DND-41 (cell line): ENCODE results near the gene DCDC1.

Source experiments
- ATAC-seq: fragments of 200-7000 bp; cut with Tn5 transposase; 3 replicates; pipeline ENCODE4 v1.9.1; 2021; ENCODE audit warnings: low read depth; ENCODE audit not compliant: insufficient read depth
- DNase-seq: peaks from one replicate; pipeline ENCODE4 v3.0.0-alpha.2; 2020
- H2AFZ ChIP-seq: 2 replicates; pipeline ENCODE4 v1.6.0; 2012; ENCODE audit warnings: low read depth, low read length
- H3K27ac ChIP-seq: 2 replicates; pipeline ENCODE4 v1.5.1; 2012; ENCODE audit warnings: low read length, inconsistent platforms
- H3K27me3 ChIP-seq: fragments of 200-600 bp; sonication (generic); 2 replicates; pipeline ENCODE4 v1.6.0; 2012; ENCODE audit warnings: low read length, mild to moderate bottlenecking, inconsistent platforms; ENCODE audit not compliant: insufficient read depth, poor library complexity
- H3K36me3 ChIP-seq: 2 replicates; pipeline ENCODE4 v1.5.1; 2012; ENCODE audit warnings: low read length, inconsistent platforms; ENCODE audit not compliant: insufficient read depth
- H3K4me1 ChIP-seq: 2 replicates; pipeline ENCODE4 v1.5.1; 2012; ENCODE audit warnings: mild to moderate bottlenecking, low read length; ENCODE audit not compliant: insufficient read depth
- H3K4me2 ChIP-seq: 2 replicates; pipeline ENCODE4 v1.6.0; 2012; ENCODE audit warnings: mild to moderate bottlenecking, moderate library complexity, low read length, inconsistent platforms; ENCODE audit not compliant: insufficient read depth
- H3K4me3 ChIP-seq, 2 experiments: fragments of 200-600 bp in 1 of 2; shearing (Covaris generic) in 1 of 2; 2 replicates each; pipeline ENCODE4 v1.5.1; 2012 to 2016; ENCODE audit warnings: inconsistent platforms in 2 of 2, low read length in 2 of 2, mild to moderate bottlenecking in 2 of 2, low read depth in 1 of 2, moderate library complexity in 1 of 2
- H3K79me2 ChIP-seq: 2 replicates; pipeline ENCODE4 v1.6.0; 2012; ENCODE audit warnings: low read length, inconsistent platforms; ENCODE audit not compliant: insufficient read depth
- H3K9ac ChIP-seq: 2 replicates; pipeline ENCODE4 v1.6.0; 2012; ENCODE audit warnings: low read depth, mild to moderate bottlenecking, inconsistent platforms, low read length, moderate library complexity
- H3K9me3 ChIP-seq: 2 replicates; pipeline ENCODE4 v1.5.1; 2012; ENCODE audit warnings: low read length, moderate library complexity, mild to moderate bottlenecking, inconsistent platforms; ENCODE audit not compliant: insufficient read depth, severe bottlenecking
- H4K20me1 ChIP-seq: 2 replicates; pipeline ENCODE4 v1.6.0; 2012; ENCODE audit warnings: low read length; ENCODE audit not compliant: insufficient read depth
- CTCF ChIP-seq: IDR thresholded peaks from 2 replicates; pipeline ENCODE4 v1.5.1; 2012; ENCODE audit warnings: borderline replicate concordance, low read length, moderate library complexity, mild to moderate bottlenecking; ENCODE audit not compliant: poor library complexity, severe bottlenecking; ENCODE audit errors: extremely low read depth
- EZH2 ChIP-seq: IDR thresholded peaks from 3 replicates; pipeline ENCODE4 v1.6.1; 2012; ENCODE audit warnings: borderline replicate concordance, low read depth, mild to moderate bottlenecking, moderate library complexity, low read length, inconsistent platforms; ENCODE audit not compliant: severe bottlenecking

Gene DCDC1

DNA sequence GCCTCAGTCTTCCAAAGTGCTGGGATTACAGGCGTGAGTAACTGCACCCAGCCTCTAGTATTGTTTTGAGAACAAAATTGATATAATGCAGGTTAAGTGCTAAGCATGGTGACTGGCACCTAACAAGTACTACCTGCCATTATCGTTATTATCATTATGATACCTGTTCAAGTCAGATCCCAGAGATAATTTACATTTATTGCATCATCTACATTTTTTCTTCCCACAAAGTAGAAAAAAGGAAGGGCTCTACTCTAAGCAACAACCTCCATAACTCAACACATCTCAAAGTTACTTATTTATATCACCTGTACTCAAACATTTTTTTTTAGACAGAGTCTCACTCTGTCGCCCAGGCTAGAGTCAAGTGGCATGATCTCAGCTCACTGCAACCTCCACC, 42.1 kb downstream of the DCDC1 start:
- no peak overlapping the region for H3K4me2 ChIP-seq
- H2AFZ ChIP-seq = no peak overlapping the region
- no peaks in the 10 kb centered on the region for H3K36me3 ChIP-seq
- no peaks in the 10 kb centered on the region for H3K27me3 ChIP-seq
- ATAC-seq (no peak), DNase-seq (no peak)
- H3K4me1 ChIP-seq = no peaks in the 10 kb centered on the region
- H4K20me1 ChIP-seq = no peaks in the 10 kb centered on the region
- no peak overlapping the region for H3K4me3 ChIP-seq
- H3K27ac ChIP-seq = no peak overlapping the region
- no peaks in the 10 kb centered on the region for H3K79me2 ChIP-seq
- H3K9me3 ChIP-seq = no peaks in the 10 kb centered on the region
- no peak overlapping the region for H3K9ac ChIP-seq
- TF ChIP-seq EZH2 (no peak), CTCF (no peak)

DNA sequence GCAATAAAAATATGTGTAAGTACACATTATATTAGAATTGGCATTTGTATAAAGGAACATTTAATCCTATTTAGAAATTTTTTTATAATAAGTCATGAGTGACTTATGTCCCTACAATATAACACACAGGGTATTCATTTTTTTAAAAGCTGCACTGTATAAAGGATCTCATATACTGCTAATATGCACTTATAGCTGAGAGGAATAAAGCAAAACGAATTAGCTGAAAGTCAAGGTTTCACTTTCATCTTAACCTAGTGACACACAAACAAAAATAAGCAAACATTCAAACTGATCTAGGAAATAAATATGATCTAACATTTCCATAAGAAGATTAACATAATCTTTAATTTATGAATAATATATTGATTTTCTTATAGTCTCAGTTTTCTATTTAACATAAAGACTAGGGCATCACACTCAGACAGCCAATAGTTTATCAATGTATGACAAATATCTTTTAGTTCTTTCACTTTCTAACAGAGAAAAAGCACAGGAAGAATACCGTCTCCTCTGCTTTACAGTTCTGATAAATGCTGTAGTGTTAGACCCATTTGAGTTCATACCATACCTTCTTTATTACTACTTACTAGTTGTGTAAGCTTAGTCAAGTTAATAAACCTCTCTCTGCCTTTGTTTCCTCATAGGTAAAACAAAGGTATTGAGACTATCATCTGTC, 42.9 kb downstream of the DCDC1 start:
- no peaks in the 10 kb centered on the region for H3K27me3 ChIP-seq
- no peaks in the 10 kb centered on the region for H4K20me1 ChIP-seq
- H3K9ac ChIP-seq = no peak overlapping the region
- no peak for TF ChIP-seq CTCF
- no peak overlapping the region for H3K4me2 ChIP-seq
- no peak for DNase-seq
- no peak overlapping the region for H2AFZ ChIP-seq
- no peaks in the 10 kb centered on the region for H3K36me3 ChIP-seq
- no peak overlapping the region for H3K4me3 ChIP-seq
- no peak for ATAC-seq
- H3K9me3 ChIP-seq = no peaks in the 10 kb centered on the region
- H3K27ac ChIP-seq = no peak overlapping the region
- no peaks in the 10 kb centered on the region for H3K4me1 ChIP-seq
- H3K79me2 ChIP-seq = no peaks in the 10 kb centered on the region

GRCh38 chr11:31325160-31325559, 44.4 kb downstream of the DCDC1 start:
- ATAC-seq = no peak

More at GRCh38 chr11:31325160-31325559, 44.4 kb downstream of the DCDC1 start:
- Histone ChIP-seq H3K9me3 (no peaks in the 10 kb centered on the region), H2AFZ (no peak overlapping the region), H3K9ac (no peak overlapping the region), H4K20me1 (no peaks in the 10 kb centered on the region), H3K4me3 (no peak overlapping the region), H3K36me3 (no peaks in the 10 kb centered on the region), H3K4me2 (no peak overlapping the region), H3K27ac (no peak overlapping the region), H3K4me1 (no peaks in the 10 kb centered on the region), H3K27me3 (no peaks in the 10 kb centered on the region), H3K79me2 (no peaks in the 10 kb centered on the region)
- no peak for TF ChIP-seq CTCF
- no peak for TF ChIP-seq EZH2
- DNase-seq = no peak
